Measurements from ENCODE around the gene MUSK.

DNA sequence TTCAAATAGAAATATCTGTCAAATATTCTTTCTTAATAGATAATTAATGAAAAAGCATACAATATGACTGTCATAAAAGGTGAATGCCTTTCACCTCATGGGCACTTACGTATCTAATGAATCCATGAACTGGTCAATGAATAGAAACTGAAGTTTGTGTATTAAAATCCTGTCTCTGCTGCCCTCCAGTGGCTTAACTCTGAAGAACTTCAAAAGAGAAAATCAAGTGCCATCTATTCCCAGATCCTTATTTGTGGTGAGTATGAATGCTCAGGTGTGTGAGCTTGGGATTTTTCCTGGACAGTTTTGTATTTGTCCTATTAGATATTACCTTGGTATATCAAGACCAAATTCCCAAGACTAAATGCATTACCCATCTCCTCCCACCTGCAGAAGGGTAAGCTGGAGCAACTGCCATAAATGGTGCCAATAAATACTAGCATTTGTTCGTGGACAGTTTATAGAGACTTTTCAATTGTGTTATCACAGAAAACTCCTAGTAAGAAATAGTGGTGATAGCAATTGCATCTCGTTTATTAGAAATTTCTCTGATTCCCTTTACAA lies 45.0 kb upstream of the MUSK start:
- no peak for TF ChIP-seq POLR2A (IDR thresholded peaks at IDR 0.05)
- TF ChIP-seq, protein P1, sequence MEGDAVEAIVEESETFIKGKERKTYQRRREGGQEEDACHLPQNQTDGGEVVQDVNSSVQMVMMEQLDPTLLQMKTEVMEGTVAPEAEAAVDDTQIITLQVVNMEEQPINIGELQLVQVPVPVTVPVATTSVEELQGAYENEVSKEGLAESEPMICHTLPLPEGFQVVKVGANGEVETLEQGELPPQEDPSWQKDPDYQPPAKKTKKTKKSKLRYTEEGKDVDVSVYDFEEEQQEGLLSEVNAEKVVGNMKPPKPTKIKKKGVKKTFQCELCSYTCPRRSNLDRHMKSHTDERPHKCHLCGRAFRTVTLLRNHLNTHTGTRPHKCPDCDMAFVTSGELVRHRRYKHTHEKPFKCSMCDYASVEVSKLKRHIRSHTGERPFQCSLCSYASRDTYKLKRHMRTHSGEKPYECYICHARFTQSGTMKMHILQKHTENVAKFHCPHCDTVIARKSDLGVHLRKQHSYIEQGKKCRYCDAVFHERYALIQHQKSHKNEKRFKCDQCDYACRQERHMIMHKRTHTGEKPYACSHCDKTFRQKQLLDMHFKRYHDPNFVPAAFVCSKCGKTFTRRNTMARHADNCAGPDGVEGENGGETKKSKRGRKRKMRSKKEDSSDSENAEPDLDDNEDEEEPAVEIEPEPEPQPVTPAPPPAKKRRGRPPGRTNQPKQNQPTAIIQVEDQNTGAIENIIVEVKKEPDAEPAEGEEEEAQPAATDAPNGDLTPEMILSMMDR (IDR thresholded peaks at IDR 0.05) = peak; percentile 46 to 78 (median 60)
